Spleen (tissue), 7 donors: ENCODE measurements around the gene TNFRSF13B.

Experiments used
- POLR2AphosphoS5 ChIP-seq, 3 donors: sonication (generic); formaldehyde crosslinking; IDR thresholded peaks; one replicate each; pipeline ENCODE4 v1.5.1; 2017; ENCODE audit warnings: antibody characterized with exemption in 3 of 3
- TF ChIP-seq, protein P1 (sequence below), 11 experiments: fragments of 200-600 bp in 7 of 11; fragments of 450-650 bp in 4 of 11; sonication (generic) in 4 of 11; IDR thresholded peaks in 8 of 11; conservative IDR thresholded peaks in 3 of 11; 1 replicate in 7 of 11; 2 replicates in 4 of 11; pipeline versions ENCODE4 v1.4.0 to v1.8.0; 2016 to 2021; ENCODE audit warnings: antibody characterized with exemption in 11 of 11, inconsistent platforms in 4 of 11, mild to moderate bottlenecking in 1 of 11
- donor health status: DM: no; HTN: no; CAD: no; lungs with moderate emphysema.
- donor health status: DM: no; HTN: no; CAD: no.
- donor health status: DM: no; HTN: no; CAD: no.

DNA sequence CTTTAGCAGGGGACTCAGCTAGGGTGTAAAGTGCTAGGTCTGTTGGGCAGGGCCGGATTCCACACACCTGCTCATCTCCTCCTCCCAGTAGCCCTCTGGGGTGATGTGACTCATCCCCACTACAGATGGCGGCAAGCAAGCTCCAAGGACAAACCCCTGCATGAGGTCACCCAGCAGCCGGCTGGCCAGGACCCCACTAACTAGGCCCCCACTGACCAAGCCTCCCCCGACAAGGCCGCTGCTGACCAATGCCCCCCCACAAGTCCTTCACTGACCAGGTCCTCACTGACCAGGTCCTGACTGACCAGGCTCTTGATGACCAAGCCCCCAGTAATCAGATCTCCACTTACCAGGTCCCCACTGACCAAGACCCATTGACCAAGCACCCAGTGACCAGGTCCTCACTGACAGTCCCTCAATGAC is 36.7 kb downstream of the TNFRSF13B start:
- TF ChIP-seq, protein P1, sequence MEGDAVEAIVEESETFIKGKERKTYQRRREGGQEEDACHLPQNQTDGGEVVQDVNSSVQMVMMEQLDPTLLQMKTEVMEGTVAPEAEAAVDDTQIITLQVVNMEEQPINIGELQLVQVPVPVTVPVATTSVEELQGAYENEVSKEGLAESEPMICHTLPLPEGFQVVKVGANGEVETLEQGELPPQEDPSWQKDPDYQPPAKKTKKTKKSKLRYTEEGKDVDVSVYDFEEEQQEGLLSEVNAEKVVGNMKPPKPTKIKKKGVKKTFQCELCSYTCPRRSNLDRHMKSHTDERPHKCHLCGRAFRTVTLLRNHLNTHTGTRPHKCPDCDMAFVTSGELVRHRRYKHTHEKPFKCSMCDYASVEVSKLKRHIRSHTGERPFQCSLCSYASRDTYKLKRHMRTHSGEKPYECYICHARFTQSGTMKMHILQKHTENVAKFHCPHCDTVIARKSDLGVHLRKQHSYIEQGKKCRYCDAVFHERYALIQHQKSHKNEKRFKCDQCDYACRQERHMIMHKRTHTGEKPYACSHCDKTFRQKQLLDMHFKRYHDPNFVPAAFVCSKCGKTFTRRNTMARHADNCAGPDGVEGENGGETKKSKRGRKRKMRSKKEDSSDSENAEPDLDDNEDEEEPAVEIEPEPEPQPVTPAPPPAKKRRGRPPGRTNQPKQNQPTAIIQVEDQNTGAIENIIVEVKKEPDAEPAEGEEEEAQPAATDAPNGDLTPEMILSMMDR (IDR thresholded peaks at IDR 0.05 in 8 of 11, conservative IDR thresholded peaks at IDR 0.05 in 3 of 11): no peak
- TF ChIP-seq POLR2AphosphoS5 (IDR thresholded peaks at IDR 0.05): no peak
